NCI-H345 treated with DMSO at 0.1 percent for 48 hours (cell line): ENCODE measurements around the gene DGCR2.
A peak's percentile ranks its signal among the peaks of the same experiment; 100 is the strongest.
"Not testable (repeated sequence)": the region's sequence is repeated elsewhere in the genome, so short reads cannot be mapped to it uniquely, and the experiment has no call there.

Experiments used
- DNase-seq: peaks from one replicate; lab custom pipeline; 2025; ENCODE audit not compliant: unreplicated experiment; lab: John Stamatoyannopoulos, UW

Gene DGCR2

GRCh38 chr22:19061471-19062138, 60.6 kb downstream of the DGCR2 start:
- DNase-seq = no peak

DNA sequence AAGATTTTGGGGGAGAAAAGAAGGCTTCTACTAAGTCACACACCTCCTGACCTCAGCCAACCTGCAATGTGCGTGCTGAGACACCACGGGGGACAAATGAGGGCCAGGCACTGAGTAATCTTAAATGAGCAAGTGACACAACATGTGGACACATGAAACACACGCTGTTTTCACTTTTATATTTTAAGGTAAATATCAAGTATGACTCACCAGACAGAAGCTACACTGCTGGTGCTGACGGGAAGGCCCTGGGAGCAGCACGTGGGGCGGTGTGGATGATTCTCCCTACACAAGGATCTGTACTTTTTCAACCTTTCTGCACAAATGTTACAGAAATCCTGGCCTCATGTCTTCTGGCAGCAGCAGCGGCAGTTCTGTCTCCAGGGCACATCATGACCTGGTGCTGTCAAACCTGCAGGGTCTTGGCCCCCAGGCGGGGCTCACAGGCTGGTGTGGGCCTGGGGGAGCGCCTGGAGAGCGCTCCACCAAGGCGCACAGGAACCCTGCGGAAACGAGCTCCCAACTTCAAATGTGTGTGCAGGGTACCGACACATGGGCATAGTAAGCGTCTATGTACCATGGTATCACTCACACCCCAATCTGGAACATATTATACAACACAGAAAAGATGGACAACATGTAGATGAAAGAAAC, 61.7 kb downstream of the DGCR2 start:
- no peak for DNase-seq

- no peak for DNase-seq
These were observed 62.5 kb downstream of the DGCR2 start for GRCh38 chr22:19059481-19060278.

- DNase-seq = no peak
These were observed 63.3 kb downstream of the DGCR2 start for GRCh38 chr22:19058713-19059451.

- DNase-seq = no peak
These were observed 64.2 kb downstream of the DGCR2 start for GRCh38 chr22:19057999-19058491.

DNA sequence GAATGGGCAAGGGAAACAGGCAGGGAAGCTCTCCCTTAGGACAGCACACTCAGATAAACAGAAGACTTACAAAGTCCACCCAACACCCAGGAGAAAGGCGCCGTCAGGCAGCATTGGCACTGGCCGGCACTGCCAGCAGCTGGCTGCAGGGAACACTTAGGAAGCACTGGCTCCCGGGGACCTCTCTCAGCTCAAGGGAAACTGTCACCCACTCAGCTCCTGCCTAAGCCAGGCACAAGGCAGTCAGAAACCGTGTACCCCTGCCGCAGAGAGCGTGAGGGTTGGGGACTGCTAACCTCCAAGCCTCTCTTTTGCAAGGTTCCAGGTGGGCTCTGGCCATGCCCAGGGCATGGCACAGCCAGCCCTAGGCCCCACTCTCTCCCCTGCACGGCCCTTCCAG, 64.7 kb downstream of the DGCR2 start:
- DNase-seq = no peak

DNA sequence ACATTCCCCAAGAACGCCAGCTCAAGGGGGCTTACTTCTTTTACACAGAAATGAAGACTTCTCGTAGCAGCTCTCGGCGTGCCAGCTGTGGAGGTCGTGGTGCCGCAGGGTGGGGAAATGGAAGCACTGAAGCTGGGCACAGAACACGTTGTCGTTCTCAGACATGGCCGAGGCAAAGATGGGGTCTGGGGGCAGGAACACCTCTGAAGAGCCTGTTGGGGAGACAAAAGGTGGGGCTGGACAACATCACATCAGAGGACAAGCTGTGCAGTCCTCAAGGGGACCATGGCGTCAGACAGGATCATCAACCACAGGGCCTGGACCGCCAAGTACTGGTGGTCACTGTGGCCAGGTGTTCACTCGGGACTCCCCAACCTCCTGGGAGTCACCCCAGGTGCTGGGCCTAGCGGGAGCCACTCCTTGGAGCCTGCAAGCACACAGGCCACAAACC, 65.2 kb downstream of the DGCR2 start:
- DNase-seq = no peak

- DNase-seq = no peak
These were observed 66.4 kb downstream of the DGCR2 start for GRCh38 chr22:19055801-19056200.

GRCh38 chr22:19052941-19053541, 69.2 kb downstream of the DGCR2 start:
- DNase-seq = no peak

GRCh38 chr22:19051381-19052072, 70.7 kb downstream of the DGCR2 start:
- DNase-seq = peak; percentile 82

DNA sequence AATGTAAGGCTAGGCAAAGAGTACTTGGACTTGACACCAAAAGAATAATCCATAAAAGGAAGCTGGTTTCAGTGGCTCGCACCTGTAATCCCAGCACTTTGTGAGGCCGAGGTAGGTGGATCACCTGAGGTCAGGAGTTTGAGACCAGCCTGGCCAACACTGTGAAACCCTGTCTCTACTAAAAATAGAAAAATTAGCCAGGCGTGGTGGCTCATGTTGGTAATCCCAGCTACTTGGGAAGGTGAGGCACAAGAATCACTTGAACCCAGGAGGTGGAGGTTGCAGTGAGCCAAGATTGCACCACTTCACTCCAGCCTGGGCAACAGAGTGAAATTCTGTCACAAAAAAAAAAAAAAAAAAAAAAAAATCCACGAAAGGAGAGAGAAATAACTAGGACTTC, 71.4 kb downstream of the DGCR2 start:
- DNase-seq = not testable (repeated sequence)

DNA sequence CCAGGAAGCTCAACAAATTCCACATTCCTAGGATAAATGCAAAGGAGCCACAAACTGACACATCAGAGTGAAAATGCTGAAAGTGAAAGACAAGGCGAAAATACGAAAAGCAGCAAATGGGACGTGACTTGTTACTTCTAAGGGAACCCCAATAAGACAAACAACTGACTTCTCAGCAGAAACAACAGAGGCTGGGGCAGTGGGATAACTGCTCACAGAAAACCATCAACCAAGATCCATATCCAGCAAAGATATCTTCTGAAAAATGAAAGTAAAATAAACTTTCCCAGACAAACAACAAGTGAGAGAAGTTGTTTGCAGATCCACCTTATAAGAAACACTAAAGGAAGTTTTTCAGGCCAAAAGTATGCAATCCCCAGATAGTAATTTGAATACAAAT, 72.1 kb downstream of the DGCR2 start:
- DNase-seq = no peak

DNA sequence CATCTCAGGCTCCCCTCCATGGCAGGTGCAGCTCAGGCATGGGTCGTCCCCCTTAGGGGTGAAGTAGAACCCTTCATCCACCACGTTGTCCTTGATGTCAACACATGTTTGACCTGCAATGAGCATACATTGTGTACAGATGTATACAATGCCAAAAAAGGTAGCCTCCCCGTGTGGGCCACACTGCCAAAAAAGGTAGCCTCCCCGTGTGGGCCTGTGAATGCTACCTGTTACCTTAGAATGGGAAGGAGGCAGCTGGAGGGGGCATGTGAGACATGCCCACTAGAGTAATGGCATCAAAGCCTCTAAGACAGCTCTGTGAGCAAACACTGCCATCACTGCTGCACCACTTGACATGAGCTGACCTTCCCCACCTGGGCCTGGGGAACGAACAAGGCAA, 73.7 kb downstream of the DGCR2 start:
- no peak for DNase-seq

DNA sequence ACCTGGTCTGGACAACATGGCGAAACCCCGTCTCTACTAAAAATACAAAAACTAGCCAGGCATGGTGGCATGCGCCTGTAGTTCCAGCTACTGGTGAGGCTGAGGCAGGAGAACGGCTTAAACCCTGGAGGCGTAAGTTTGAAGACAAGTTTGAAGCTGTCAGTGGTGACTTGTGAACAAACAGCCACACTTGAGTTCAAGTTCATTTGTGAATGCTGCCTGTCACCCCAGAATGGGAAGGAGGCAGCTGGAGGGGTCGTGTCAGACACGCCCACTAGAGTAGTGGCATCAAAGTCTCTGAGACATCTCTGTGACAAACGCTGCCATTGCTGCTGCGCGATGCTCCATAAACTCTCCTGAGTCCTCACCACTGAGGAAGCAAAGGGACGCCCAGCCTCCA, 74.2 kb downstream of the DGCR2 start:
- no peak for DNase-seq

GRCh38 chr22:19046719-19047609, 75.2 kb downstream of the DGCR2 start:
- no peak for DNase-seq

DNA sequence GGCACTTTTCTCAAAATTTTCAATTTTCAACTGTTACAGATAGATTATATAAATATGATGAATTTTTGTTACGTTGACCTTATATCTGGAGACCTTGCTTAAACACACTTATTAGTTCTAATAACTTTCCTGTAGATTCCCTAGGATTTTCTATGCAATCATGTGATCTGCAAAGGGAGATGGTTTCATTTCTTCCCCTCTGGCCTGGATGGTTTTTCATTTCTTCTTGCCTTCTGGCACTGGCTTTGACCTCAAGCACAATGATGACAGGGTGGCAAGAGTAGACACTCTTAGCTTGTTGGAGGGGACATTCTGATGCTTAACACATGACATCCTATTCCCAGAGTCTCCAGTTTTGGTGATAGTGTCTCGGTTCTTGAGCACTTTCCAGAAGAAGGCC, 75.9 kb downstream of the DGCR2 start:
- no peak for DNase-seq

DNA sequence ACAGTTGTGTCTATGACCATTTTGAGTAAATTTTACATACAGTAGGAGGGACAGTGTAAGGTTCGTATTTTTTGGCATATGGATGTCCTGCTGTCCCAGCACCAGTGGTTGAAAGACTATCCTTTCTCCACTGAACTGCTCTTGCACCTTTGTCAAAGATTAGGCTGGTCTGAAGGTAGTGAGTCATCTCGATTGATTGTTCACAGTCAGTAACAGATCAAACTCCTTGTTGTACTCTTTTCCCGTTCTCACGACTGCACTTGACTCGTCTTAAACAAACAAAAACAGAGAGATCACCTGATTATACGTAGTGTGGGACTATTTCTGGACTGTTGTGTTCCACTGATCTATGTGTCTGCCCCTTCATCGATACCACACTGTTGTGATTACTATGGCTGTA, 77.1 kb downstream of the DGCR2 start:
- DNase-seq = no peak

DNA sequence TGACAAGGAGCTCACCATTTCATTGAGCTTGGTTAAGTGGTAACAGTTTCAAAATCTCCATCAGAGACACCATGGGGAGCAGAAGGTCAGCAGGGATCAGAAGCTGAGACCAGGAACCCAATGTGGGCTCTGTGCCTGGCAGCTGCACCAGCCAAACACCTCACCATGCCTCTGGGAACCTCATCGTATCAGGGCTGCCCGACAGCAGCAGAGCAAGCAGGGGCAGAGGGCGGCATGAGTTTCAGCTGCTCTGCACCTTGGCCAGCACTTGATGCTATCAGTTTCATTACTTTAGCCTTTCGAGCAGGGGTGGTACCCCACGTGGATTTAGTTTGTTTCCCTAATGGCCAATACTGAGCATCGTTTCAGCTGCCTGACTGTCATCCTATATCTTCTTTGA, 77.8 kb downstream of the DGCR2 start:
- DNase-seq = no peak
